NCI-H146 (cell line): ENCODE measurements around the gene TLX3.

Source experiments
- DNase-seq: peaks from one replicate; lab custom pipeline; 2025; lab: John Stamatoyannopoulos, UW

Gene TLX3

DNA sequence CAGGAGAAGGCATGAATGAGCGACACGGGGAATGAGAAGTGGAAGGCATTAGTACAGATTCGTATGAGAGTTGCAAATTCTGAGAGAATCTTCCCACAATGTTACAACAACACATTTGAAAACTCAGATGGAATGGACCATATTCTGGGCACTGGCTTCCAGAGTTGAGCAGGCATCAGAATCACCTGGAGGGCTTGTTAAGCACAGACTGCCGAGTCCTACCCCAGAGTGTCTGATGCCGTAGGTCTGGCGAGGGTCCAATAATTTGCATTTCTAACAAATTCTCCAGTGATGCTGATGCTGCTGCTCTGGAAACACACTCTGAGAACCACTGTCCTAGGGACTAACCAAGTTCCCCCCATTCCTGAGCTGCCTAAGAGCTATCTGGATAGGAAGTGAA lies 2.9 kb upstream of the TLX3 start:
- DNase-seq = no peak

- DNase-seq = no peak
Measured at GRCh38 chr5:171306781-171307591, 2.1 kb upstream of the TLX3 start.

DNA sequence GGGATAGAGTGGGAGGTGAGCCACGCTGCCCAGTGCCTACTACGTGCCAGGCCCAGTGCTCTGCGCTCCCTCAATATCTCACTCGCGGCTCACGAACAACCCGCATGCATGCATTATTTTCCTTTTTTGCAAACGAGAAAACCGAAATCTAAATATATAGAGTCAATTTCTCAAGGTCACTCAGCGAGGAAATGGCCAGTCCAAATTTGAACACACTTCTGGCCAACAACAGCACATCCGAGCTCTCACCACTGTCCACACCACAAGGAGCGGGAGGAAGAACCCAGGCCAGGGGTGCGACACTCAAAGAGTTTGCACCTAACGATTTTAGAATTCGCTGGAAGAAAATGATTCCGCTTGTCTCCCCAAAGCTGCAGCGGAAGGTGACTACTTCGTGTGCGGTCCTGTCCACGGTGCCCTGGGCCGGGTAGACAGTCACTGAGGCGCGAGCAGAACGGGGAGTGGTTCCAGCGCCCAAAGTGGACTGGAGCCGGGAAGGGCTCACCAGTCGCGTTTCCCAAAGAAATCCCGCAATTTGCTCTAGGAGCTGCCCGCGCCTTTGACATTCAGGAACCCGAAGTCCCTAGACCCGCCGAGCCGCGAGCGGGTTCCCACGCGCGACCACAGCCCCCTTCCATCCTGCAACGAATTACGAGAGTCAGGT lies 1.1 kb upstream of the TLX3 start:
- no peak for DNase-seq

DNA sequence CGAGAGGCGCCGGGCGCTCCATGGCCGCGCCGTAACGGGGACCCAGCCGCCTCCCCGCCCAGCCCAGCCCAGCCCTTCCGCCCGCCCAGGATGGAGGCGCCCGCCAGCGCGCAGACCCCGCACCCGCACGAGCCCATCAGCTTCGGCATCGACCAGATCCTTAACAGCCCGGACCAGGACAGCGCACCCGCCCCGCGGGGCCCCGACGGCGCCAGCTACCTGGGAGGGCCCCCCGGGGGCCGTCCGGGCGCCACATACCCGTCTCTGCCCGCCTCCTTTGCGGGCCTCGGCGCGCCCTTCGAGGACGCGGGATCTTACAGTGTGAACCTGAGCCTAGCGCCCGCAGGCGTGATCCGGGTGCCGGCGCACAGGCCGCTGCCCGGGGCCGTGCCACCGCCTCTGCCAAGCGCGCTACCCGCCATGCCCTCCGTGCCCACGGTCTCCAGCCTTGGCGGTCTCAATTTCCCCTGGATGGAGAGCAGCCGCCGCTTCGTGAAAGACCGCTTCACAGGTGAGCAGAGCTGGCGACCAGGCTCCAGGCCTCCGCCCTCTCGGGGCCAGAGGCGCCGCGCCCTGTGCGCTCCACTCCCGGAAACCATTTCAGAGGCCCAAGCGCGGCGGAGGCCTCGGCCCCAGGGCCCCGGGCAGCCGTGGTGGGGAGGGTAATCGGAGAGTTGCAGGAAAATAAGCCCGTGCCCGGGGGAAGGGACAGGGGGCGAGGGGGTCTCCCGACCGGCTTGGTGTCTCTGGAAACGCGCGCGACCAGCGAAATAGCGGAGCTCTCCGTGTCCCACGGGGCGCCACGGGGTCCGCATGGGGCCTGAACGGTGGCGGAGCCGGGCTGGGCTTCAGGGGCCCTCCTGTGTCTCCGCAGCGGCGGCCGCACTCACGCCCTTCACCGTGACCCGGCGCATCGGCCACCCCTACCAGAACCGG lies 496 bp downstream of the TLX3 start:
- no peak for DNase-seq

DNA sequence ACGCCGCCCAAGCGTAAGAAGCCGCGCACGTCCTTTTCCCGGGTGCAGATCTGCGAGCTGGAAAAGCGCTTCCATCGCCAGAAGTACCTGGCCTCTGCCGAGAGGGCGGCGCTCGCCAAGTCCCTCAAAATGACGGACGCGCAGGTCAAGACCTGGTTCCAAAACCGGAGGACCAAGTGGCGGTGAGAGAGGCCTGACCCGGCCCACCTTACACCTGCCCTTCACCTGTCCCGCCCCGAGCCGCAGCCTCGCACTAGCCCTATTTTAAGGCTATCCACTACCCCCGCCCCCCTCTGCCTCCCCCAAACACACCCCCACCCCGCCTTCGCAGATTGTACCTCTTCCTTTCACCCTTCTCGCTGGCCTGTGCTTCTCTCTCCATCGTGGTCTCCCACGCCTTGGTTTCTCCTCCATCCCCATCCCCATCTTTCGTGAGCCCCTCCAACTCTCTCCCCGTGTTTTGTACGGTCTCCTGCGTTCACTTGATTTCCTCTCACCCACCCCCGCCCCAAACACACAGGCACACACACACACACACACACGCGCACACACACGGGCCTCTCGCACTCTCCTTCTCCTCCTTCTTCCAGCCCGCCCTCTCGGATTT lies 1.3 kb downstream of the TLX3 start:
- DNase-seq = no peak

DNA sequence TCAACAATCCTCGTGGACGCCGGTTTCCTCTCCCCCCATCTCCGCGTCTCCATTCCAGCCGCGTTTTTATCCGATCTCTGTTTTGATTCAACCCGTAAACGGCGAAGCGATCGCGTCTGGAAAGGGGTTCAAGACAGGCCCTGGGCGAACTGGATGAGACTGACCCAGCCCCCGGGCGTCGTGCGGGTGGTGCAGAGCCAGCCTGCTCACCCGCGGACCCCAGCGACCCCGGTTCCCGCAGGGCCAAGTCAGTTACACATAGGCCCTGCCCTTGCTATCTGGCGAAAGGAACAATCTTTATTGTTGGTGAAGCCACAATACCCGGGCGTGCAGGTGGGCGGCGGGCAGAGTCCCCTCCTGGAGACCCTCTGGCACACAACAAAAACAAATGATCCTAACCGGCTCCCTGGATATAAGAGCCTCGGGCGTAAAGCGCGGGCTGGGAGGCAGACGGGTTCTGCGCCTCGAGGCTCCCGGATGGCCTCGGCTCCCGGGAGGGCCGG lies 1.8 kb downstream of the TLX3 start:
- DNase-seq = no peak

GRCh38 chr5:171311322-171312077 lies 2.5 kb downstream of the TLX3 start:
- peak; percentile 59 for DNase-seq

GRCh38 chr5:171312129-171312974 lies 3.3 kb downstream of the TLX3 start:
- DNase-seq = peak; percentile 39

DNA sequence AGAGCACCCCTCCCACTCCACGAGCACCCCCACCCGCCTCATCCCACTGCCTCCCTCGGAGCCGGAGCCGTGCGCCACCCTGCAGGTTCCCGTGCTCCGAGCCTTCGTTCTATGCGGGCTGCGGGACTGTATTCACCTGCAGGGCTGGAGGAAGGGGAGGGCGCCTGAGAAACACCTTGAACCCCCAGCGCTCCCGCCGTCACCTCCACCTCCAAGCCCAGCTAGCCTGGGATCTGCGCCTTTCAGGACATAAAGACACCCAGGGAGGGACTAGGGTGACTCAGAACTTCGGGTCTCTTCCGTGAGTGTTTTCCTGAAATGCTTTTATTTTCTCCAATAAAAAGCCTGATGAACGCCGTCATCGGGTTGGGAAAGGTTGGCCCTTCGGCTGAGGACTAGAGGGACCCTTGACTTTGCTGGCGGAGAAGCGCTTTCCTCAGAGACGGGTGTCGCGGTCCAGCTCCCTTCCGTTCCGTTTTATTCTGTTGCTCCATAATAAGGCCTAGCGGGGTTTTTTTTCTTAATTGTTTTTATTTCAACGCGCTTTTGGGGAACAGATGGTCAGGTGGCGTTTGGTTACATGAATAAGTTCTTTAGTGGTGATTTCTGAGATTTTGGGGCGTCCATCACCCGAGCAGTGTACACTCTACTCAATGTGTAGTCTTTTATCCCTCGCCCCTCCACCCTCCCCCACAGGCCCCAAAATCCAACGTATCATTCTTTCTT lies 4.6 kb downstream of the TLX3 start:
- no peak for DNase-seq

GRCh38 chr5:171314728-171315385 lies 5.8 kb downstream of the TLX3 start:
- no peak for DNase-seq

GRCh38 chr5:171315386-171315891 lies 6.4 kb downstream of the TLX3 start:
- DNase-seq = no peak

DNA sequence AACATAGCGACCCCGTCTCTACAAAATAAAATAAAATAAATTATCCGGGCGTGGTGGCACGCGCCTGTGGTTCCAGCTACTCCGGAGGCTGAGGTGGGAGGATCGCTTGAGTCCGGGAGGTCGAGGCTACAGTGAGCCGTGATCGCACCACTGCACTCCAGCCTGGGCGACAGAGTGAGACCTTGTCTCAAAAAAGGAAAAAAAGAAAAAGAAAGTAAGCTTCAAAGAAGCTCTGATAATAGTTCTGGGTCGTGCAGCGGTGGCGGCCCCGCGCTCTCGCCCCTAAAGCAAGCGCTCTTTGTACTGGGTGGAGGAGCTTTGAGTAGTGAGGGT lies 6.8 kb downstream of the TLX3 start:
- no peak for DNase-seq

DNA sequence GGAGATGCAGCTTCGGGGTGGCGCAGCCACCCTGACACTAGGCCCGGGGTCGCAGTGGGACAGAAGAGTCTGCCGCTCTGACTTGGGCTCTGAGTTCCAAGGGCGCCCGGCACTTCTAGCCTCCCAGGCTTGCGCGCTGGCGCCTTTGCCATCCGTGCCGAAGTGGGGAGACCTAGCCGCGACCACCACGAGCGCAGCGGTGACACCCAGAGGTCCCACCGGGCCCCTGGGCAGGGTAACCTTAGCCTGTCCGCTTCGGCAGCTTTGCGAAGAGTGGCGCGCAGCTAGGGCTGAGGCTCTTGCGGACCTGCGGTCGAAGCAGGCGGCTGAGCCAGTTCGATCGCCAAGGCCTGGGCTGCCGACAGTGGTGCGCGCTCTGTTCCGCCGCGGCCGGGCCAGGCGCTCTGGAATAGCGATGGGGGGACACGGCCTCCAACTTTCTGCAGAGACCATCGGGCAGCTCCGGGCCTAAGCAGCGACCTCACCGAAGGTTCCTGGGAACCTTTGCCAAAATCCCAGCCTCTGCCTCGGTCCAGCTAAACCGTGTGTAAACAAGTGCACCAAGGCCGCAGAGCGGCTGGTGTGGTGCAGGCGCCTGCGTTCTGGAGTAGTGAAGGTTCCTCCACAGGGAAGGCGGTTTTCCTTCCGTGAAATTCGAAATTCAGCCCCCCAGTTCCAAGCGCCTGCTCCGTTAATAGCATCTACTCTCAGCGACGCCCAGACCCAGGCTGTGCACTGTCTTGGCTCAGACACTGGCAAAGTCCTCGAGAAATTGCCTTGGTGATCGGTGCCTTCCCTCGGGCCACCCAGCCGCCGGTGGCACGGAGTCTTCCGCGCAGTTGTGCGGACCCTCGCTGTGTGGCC lies 7.4 kb downstream of the TLX3 start:
- DNase-seq = no peak

DNA sequence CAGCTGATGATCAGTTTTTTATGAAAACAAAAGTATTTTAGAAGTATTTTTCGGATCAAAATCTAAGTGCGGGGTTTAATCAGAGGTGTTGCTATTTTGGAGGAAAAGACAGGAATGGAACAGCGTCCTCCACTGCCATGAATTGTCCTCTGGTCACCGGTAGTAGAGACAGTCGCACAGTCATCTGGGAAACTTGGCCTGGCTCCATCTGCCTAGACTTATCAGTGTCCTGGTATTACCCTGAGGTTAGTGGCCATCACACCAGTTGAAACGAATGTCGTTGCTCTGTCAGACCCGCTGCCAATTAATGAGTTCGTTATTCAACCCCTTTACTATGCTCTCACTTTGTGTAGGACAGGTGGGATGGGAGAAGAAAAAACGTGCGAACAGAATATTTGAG lies 8.2 kb downstream of the TLX3 start:
- DNase-seq = no peak

DNA sequence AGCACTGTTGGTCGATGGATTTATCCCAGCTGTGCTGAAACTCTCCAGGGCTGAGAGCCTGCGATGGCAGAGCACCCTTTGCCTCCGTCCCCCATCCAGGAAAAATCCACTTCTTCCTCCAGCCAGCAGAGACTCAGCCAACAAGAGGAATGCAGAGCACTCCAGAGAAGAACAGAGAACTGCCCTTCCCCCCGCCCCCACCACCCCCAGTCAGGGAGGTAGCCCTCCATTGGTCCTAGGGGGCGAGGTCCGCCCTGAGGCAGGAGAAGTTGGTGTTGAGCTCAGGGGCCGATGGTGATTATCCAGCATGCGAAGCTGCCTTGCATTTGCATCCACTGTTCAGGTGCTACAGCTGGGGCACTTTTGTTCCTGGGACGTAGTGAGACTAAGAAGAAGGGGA lies 9.0 kb downstream of the TLX3 start:
- DNase-seq = no peak

- no peak for DNase-seq
Measured at GRCh38 chr5:171321447-171321846, 12.4 kb downstream of the TLX3 start.

GRCh38 chr5:171322527-171322926 lies 13.5 kb downstream of the TLX3 start:
- DNase-seq = no peak

GRCh38 chr5:171323007-171323406 lies 14.0 kb downstream of the TLX3 start:
- no peak for DNase-seq
